GM23338 (cell line): ENCODE results near the gene HHIPL1. TPM values are rescaled to one million over a fixed set of nuclear protein-coding genes. Genes with fewer than 3 reads are reported as not detected.

Experiments
- ATAC-seq: fragments of 200-7000 bp; cut with Tn5 transposase; 3 replicates; pipeline ENCODE4 v1.9.1; 2020
- DNase-seq: peaks from one replicate; pipeline ENCODE4 v3.0.0-alpha.2; 2015; ENCODE audit warnings: low spot score
- H2AFZ ChIP-seq: fragments of 200-600 bp; sonication (generic); 2 replicates; pipeline ENCODE4 v1.8.0; 2016; ENCODE audit warnings: antibody characterized with exemption, mild to moderate bottlenecking, moderate library complexity
- H3F3A ChIP-seq: fragments of 200-600 bp; sonication (generic); replicated peaks from 2 replicates; pipeline ENCODE4 v1.8.0; 2017; ENCODE audit warnings: antibody characterized with exemption, mixed run types, low read depth
- H3K27ac ChIP-seq: fragments of 200-600 bp; sonication (generic); 2 replicates; pipeline ENCODE4 v1.6.1; 2016; ENCODE audit warnings: low read depth
- H3K27me3 ChIP-seq: fragments of 200-600 bp; sonication (generic); 2 replicates; pipeline ENCODE4 v1.8.0; 2016; ENCODE audit warnings: mild to moderate bottlenecking, mixed run types, moderate library complexity; ENCODE audit not compliant: insufficient read depth
- H3K36me3 ChIP-seq: fragments of 200-600 bp; sonication (generic); 2 replicates; pipeline ENCODE4 v1.8.0; 2016; ENCODE audit warnings: mild to moderate bottlenecking; ENCODE audit not compliant: insufficient read depth
- H3K4me1 ChIP-seq: fragments of 200-600 bp; sonication (generic); 2 replicates; pipeline ENCODE4 v1.8.0; 2016; ENCODE audit warnings: mild to moderate bottlenecking, moderate library complexity; ENCODE audit not compliant: insufficient read depth
- H3K4me2 ChIP-seq: fragments of 200-600 bp; sonication (generic); 2 replicates; pipeline ENCODE4 v1.7.1; 2017; ENCODE audit warnings: mixed run types
- H3K4me3 ChIP-seq: fragments of 200-600 bp; sonication (generic); 2 replicates; pipeline ENCODE4 v1.6.1; 2016; ENCODE audit warnings: mixed run types
- H3K79me2 ChIP-seq: fragments of 200-600 bp; sonication (generic); replicated peaks from 2 replicates; pipeline ENCODE4 v1.8.0; 2017; ENCODE audit warnings: mild to moderate bottlenecking; ENCODE audit not compliant: insufficient read depth
- H3K9me2 ChIP-seq: fragments of 200-600 bp; sonication (generic); 2 replicates; pipeline ENCODE4 v1.8.0; 2017; ENCODE audit not compliant: insufficient read depth
- H4K20me1 ChIP-seq: fragments of 200-600 bp; sonication (generic); replicated peaks from 2 replicates; pipeline ENCODE4 v1.8.0; 2017; ENCODE audit warnings: mild to moderate bottlenecking; ENCODE audit not compliant: insufficient read depth
- H3K27ac Mint-ChIP-seq: 2 replicates; pipeline ENCODE4 v1.8.0; 2020; ENCODE audit warnings: inconsistent platforms, mild to moderate bottlenecking, moderate library complexity, mixed read lengths
- H3K27me3 Mint-ChIP-seq: 3 replicates; pipeline ENCODE4 v1.8.0; 2022; ENCODE audit warnings: low read depth, mild to moderate bottlenecking, moderate library complexity, mixed read lengths, inconsistent platforms; ENCODE audit not compliant: insufficient read depth, poor library complexity
- H3K36me3 Mint-ChIP-seq: 3 replicates; pipeline ENCODE4 v1.8.0; 2021; ENCODE audit warnings: low read depth, mild to moderate bottlenecking, inconsistent platforms, moderate library complexity, mixed read lengths
- H3K4me1 Mint-ChIP-seq: 3 replicates; pipeline ENCODE4 v1.8.0; 2020; ENCODE audit warnings: mild to moderate bottlenecking, inconsistent platforms, mixed read lengths
- H3K4me3 Mint-ChIP-seq: 3 replicates; pipeline ENCODE4 v1.8.0; 2021; ENCODE audit warnings: moderate library complexity, mild to moderate bottlenecking, inconsistent platforms, mixed read lengths
- H3K9me3 Mint-ChIP-seq: 3 replicates; pipeline ENCODE4 v1.8.0; 2020; ENCODE audit warnings: moderate library complexity, mild to moderate bottlenecking, inconsistent platforms, mixed read lengths
- CREB1 ChIP-seq: fragments of 250-450 bp; sonication (Bioruptor Pico); IDR thresholded peaks from 2 replicates; pipeline ENCODE4 v1.5.0; 2020; ENCODE audit warnings: low read depth, mild to moderate bottlenecking, moderate library complexity
- ETS1 ChIP-seq: IDR thresholded peaks from 2 replicates; pipeline ENCODE4 v1.6.1; 2016; ENCODE audit warnings: antibody characterized with exemption
- EZH2 ChIP-seq: fragments of 200-600 bp; sonication (generic); IDR thresholded peaks from one replicate; pipeline ENCODE4 v1.8.0; 2017; ENCODE audit warnings: antibody characterized with exemption, mild to moderate bottlenecking, low read depth; ENCODE audit not compliant: unreplicated experiment
- JUNB ChIP-seq: IDR thresholded peaks from one replicate; pipeline ENCODE4 v1.6.1; 2016; ENCODE audit warnings: antibody characterized with exemption; ENCODE audit not compliant: unreplicated experiment
- NANOG ChIP-seq: IDR thresholded peaks from 2 replicates; pipeline ENCODE4 v1.6.1; 2016; ENCODE audit warnings: antibody characterized with exemption, borderline replicate concordance
- POLR2AphosphoS5 ChIP-seq: IDR thresholded peaks from 2 replicates; pipeline ENCODE4 v1.6.1; 2016; ENCODE audit warnings: antibody characterized with exemption, low read depth
- STAT1 ChIP-seq: IDR thresholded peaks from one replicate; pipeline ENCODE4 v1.6.1; 2016; ENCODE audit warnings: antibody characterized with exemption; ENCODE audit not compliant: unreplicated experiment
- ZNF462 ChIP-seq: fragments of 250-450 bp; sonication (Bioruptor Pico); IDR thresholded peaks from 2 replicates; pipeline ENCODE4 v1.5.0; 2020; ENCODE audit warnings: mild to moderate bottlenecking, moderate library complexity
- polyA plus RNA-seq: library from polyadenylated mRNA; unstranded; fragments of >200 nt; fragmentation: Nextera tagmentation; extraction: Ambion mirVana; gene quantifications from 2 replicates; pipeline ENCODE4 v1.2.1, GENCODE V29; 2016
- total RNA-seq: library from RNA; depleted of rRNA; stranded (reverse); fragments of >200 nt; shearing (Covaris generic); gene quantifications from 2 replicates; pipeline ENCODE4 v1.2.3, GENCODE V29; 2014
- TF ChIP-seq, protein P1 (sequence below), 2 experiments: fragments of 200-600 bp in 1 of 2; sonication (generic) in 1 of 2; conservative IDR thresholded peaks; 2 replicates each; pipeline versions ENCODE4 v1.5.1 to v1.6.1; 2016 to 2017; ENCODE audit warnings: antibody characterized with exemption in 2 of 2, low read depth in 2 of 2, mild to moderate bottlenecking in 2 of 2, moderate library complexity in 1 of 2

Gene HHIPL1
- total and polyA plus RNA-seq, 2 experiments from 2014 or later, result 1.9 to 2.0 TPM

DNA sequence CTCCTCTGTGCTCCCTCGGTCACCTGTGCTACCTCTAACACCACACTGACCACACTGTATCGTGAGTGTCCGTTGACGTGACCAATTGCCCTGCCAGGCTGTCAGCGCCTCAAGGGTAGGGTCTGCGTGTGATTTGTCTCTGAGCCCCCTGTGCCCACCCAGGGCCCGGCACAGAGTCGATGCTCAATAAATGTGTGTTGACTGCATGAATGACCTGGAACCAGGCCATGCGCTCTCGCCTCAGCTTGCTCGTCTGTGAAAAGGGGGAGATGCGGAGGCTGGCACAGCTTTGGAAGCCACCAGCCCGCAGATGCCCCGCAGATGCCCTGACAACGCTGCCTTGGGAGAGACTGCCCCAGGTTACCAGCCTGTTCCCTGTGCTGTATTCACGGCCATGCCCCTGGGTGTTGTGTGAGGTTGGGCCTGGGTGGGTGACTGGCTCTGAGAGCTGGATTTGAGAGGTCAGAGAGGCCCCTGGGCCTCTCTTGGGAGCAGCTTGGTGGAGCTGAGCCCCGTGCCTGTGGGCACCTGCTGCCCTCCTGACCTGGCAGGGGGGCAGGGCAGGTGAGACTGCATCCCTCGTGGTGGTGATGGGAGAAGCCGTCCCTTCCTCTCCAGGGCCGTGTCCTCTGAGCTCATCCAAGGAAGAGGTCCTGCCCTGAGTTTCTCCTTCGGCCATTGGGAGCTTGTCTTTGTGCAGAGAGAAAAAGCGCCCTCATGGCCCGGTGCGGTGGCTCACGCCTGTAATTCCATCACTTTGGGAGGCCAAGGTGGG is 82.4 kb downstream of the HHIPL1 start:
- no peaks in the 10 kb centered on the region for H3K9me2 ChIP-seq
- no peaks in the 10 kb centered on the region for H3K36me3 ChIP-seq
- no peaks in the 10 kb centered on the region for H3K9me3 Mint-ChIP-seq
- TF ChIP-seq EZH2, result no peak
- H3K27ac Mint-ChIP-seq, result no peak overlapping the region
- H4K20me1 ChIP-seq, result no peaks in the 10 kb centered on the region
- peaks cover 5% of the 10 kb centered on the region for H3K4me1 ChIP-seq
- H3K36me3 Mint-ChIP-seq, result no peaks in the 10 kb centered on the region
- H3K27me3 ChIP-seq, result no peaks in the 10 kb centered on the region
- 0 out of 2 replicates have a peak, but pooled peaks cover 4% of the 10 kb centered on the region for H3F3A ChIP-seq
- ATAC-seq (no peak), DNase-seq (no peak)
- no peaks in the 10 kb centered on the region for H3K79me2 ChIP-seq
- no peak overlapping the region for H3K4me3 ChIP-seq
- peaks cover 14% of the 10 kb centered on the region for H3K27me3 Mint-ChIP-seq
- no peak overlapping the region for H3K27ac ChIP-seq
- H3K4me3 Mint-ChIP-seq, result no peak overlapping the region
- H2AFZ ChIP-seq, result no peak overlapping the region
- H3K4me1 Mint-ChIP-seq, result peaks cover 2% of the 10 kb centered on the region; the same call in 2 of the 3 replicates
- no peak overlapping the region for H3K4me2 ChIP-seq

DNA sequence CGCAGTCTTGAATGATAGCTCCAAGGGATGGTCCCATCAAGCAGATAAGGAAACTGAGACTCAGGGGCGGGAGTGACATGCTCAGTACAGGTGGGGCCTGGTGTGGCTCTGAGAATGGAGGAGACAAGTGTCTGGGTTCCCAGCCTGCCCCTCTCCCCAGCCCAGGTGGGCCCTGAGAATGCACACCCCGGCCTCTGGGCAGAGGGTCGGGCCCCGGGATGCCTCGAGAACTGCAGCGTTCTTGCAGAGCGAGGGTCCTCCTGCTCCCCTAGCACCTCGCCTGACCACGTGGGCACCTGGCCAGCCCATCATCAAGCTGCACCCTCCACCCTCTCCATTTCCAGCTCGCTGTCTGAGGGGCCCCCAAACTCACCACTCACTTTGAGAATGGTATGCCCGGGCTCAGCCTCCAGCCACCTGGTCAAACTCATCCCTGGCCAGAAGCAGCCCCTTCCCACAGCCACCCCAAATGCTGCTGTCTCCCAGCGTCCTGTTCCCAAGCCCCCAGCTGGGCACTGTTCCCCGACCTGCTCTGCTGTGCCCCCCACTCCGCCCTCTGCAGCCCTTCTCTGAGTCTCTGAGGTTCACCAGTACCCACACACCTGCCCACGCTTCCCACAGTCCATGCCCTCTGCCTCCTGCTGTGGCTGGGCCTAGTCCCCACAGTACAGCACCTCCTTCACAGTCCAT is 83.4 kb downstream of the HHIPL1 start:
- Mint-ChIP-seq H3K36me3 (no peaks in the 10 kb centered on the region), H3K27me3 (peaks cover 15% of the 10 kb centered on the region), H3K27ac (no peak overlapping the region), H3K4me3 (no peak overlapping the region), H3K9me3 (no peaks in the 10 kb centered on the region; the same call in 2 of the 3 replicates), H3K4me1 (peaks cover 2% of the 10 kb centered on the region; the same call in 2 of the 3 replicates)
- DNase-seq, result no peak
- Histone ChIP-seq H3K4me2 (no peak overlapping the region), H3K36me3 (no peaks in the 10 kb centered on the region), H3K79me2 (no peaks in the 10 kb centered on the region), H3K9me2 (no peaks in the 10 kb centered on the region), H3F3A (0 out of 2 replicates have a peak, but pooled peaks cover 4% of the 10 kb centered on the region), H3K4me3 (no peak overlapping the region), H3K4me1 (peaks cover 5% of the 10 kb centered on the region), H3K27me3 (no peaks in the 10 kb centered on the region), H2AFZ (no peak overlapping the region), H4K20me1 (no peaks in the 10 kb centered on the region), H3K27ac (no peak overlapping the region)
- no peak for ATAC-seq
- TF ChIP-seq NANOG (no peak), CREB1 (no peak), EZH2 (no peak), STAT1 (no peak), ETS1 (no peak), POLR2AphosphoS5 (no peak), ZNF462 (CRISPR knock-in tag) (no peak), JUNB (no peak)
- TF ChIP-seq, protein P1, sequence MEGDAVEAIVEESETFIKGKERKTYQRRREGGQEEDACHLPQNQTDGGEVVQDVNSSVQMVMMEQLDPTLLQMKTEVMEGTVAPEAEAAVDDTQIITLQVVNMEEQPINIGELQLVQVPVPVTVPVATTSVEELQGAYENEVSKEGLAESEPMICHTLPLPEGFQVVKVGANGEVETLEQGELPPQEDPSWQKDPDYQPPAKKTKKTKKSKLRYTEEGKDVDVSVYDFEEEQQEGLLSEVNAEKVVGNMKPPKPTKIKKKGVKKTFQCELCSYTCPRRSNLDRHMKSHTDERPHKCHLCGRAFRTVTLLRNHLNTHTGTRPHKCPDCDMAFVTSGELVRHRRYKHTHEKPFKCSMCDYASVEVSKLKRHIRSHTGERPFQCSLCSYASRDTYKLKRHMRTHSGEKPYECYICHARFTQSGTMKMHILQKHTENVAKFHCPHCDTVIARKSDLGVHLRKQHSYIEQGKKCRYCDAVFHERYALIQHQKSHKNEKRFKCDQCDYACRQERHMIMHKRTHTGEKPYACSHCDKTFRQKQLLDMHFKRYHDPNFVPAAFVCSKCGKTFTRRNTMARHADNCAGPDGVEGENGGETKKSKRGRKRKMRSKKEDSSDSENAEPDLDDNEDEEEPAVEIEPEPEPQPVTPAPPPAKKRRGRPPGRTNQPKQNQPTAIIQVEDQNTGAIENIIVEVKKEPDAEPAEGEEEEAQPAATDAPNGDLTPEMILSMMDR (conservative IDR thresholded peaks at IDR 0.05; ENCODE audit: low read depth in 2 of 2), result no peak
